Spleen (tissue), 11 donors: ENCODE measurements around the gene MOB3A. TPM values are rescaled to one million over a fixed set of nuclear protein-coding genes. Genes with fewer than 3 reads are reported as not detected.

Experiments
- DNase-seq: peaks from one replicate; pipeline ENCODE4 v3.0.0-alpha.2; 2020
- H3K27ac ChIP-seq, 8 donors: fragments of 200-600 bp; sonication (generic) in 7 of 8; 1 replicate in 4 of 8; 2 replicates in 4 of 8; pipeline versions ENCODE4 v1.5.0 to v1.8.0; 2016 to 2021; ENCODE audit warnings: inconsistent platforms in 4 of 8, mild to moderate bottlenecking in 4 of 8, moderate library complexity in 1 of 8
- H3K27me3 ChIP-seq, 7 donors: fragments of 200-600 bp; sonication (generic) in 6 of 7; replicated peaks in 1 of 7; 1 replicate in 4 of 7; 2 replicates in 3 of 7; pipeline versions ENCODE4 v1.5.0 to v1.8.0; 2016 to 2021; ENCODE audit warnings: inconsistent platforms in 3 of 7, mild to moderate bottlenecking in 1 of 7
- H3K36me3 ChIP-seq, 6 donors: fragments of 200-600 bp; sonication (generic) in 5 of 6; 1 replicate in 4 of 6; 2 replicates in 2 of 6; pipeline versions ENCODE4 v1.5.0 to v1.8.0; 2016 to 2021; ENCODE audit warnings: inconsistent platforms in 2 of 6
- H3K4me1 ChIP-seq, 6 donors: fragments of 200-600 bp; sonication (generic) in 5 of 6; 1 replicate in 3 of 6; 2 replicates in 3 of 6; pipeline versions ENCODE4 v1.5.0 to v1.8.0; 2016 to 2021; ENCODE audit warnings: inconsistent platforms in 3 of 6
- H3K4me3 ChIP-seq, 8 donors: fragments of 200-600 bp; sonication (generic) in 7 of 8; 1 replicate in 4 of 8; 2 replicates in 4 of 8; pipeline versions ENCODE4 v1.5.0 to v1.8.0; 2016 to 2021; ENCODE audit warnings: inconsistent platforms in 4 of 8, mild to moderate bottlenecking in 4 of 8, moderate library complexity in 2 of 8
- H3K9me3 ChIP-seq, 8 donors: fragments of 200-600 bp; sonication (generic) in 7 of 8; 1 replicate in 4 of 8; 2 replicates in 4 of 8; pipeline versions ENCODE4 v1.5.0 to v1.8.0; 2016 to 2021; ENCODE audit warnings: inconsistent platforms in 4 of 8
- CTCF ChIP-seq, 11 experiments: fragments of 200-600 bp in 7 of 11; fragments of 450-650 bp in 4 of 11; sonication (generic) in 4 of 11; IDR thresholded peaks in 8 of 11; conservative IDR thresholded peaks in 3 of 11; 1 replicate in 7 of 11; 2 replicates in 4 of 11; pipeline versions ENCODE4 v1.4.0 to v1.8.0; 2016 to 2021; ENCODE audit warnings: antibody characterized with exemption in 11 of 11, inconsistent platforms in 4 of 11, mild to moderate bottlenecking in 1 of 11
- POLR2A ChIP-seq, 3 donors: fragments of 450-650 bp; IDR thresholded peaks; one replicate each; pipeline ENCODE4 v1.5.1; 2017; ENCODE audit warnings: antibody characterized with exemption in 3 of 3, mild to moderate bottlenecking in 1 of 3
- POLR2AphosphoS5 ChIP-seq, 3 donors: sonication (generic); formaldehyde crosslinking; IDR thresholded peaks; one replicate each; pipeline ENCODE4 v1.5.1; 2017; ENCODE audit warnings: antibody characterized with exemption in 3 of 3
- WGBS, 5 donors: extraction: QIAGEN DNeasy Blood & Tissue Kit in 3 of 5; methylation state at CpG; one replicate each; pipeline versions ENCODE4 v1.1.5 to v1.1.7; 2013 to 2018; 5-methylcytosine and 5-hydroxymethylcytosine counted together
- intact Hi-C: fragments of 100-400 bp; cut with DNase I; formaldehyde crosslinking; loops from one replicate; pipeline ENCODE4 v1.15.0; 2023; ENCODE audit warnings: low total_unique reads
- polyA plus RNA-seq, 3 donors: library from polyadenylated mRNA; stranded (reverse); fragments of 200-250 nt; gene quantifications; one replicate each; pipeline ENCODE4 v1.2.1, GENCODE V29; 2013
- total RNA-seq, 7 donors: library from RNA; depleted of rRNA in 3 of 7; stranded (reverse); fragments of >200 nt in 3 of 7; fragmentation: NEBNext Ultra II Directional in 4 of 7; extraction: Animal tissue kit (Norgen Biotek cat#: 25700) in 4 of 7; gene quantifications; one replicate each; pipeline versions ENCODE4 v1.1.0 to v1.2.1, GENCODE V29; 2016 to 2021
- donor health status: healthy with polysubstance abuse.
- donor health status: DM: no; HTN: no; CAD: no; lungs with moderate emphysema.
- donor health status: DM: no; HTN: no; CAD: no.
- donor health status: Bipolar disorder and iron deficiency.
- donor health status: healthy.
- donor health status: DM: no; HTN: no; CAD: no.
- donor health status: DM: yes; HTN: yes; CAD: no.

Gene MOB3A
- total and polyA plus RNA-seq, 10 donors, result 24.2 to 161 (median 103) TPM

DNA sequence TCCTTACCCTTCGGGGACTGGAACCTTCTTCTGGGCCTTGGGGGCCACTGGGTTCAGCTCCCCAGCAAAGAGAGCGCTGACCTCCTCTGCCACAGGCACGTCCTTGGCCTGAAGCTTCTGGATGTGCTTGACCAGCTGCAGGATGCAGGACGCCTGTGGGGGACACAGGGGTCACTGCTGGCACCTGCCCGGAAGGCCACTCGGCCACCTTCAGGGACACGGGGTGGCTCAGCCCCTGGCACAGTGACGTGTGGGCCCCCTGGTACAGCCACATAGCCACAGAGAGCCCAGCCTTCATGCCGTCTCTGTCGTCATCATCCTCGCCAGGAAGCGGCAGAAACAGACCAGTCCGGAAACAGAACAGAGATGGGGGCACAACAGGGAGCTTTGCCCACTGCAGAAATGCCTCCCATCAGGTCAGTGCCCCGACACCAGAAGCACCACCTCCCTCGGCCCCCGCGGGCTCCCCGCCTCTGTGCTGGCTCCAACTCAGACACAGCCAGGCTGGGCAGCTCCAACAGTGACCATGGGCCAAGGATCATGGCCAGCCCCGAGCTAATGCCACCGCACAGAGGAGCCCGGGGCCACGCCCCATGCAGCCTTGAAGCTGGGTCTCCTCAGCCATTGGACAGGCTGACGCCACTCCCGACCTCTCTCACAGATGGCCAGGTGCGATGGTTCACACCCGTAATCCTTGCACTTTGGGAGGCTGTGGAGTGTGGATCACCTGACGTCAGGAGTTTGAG lies 21.3 kb upstream of the MOB3A start:
- 84 to 93% (median 87%) methylated on average over 20 to 27 of the region's 27 CpGs for WGBS, 5 donors
- H3K4me3 ChIP-seq, result no peak overlapping the region
- no peak overlapping the region for H3K27ac ChIP-seq
- peaks cover 9 to 100% (median 99%) of the 10 kb centered on the region in 6 donors for H3K36me3 ChIP-seq
- H3K27me3 ChIP-seq, result no peaks in the 10 kb centered on the region
- DNase-seq, result no peak
- intact Hi-C loops, result no loop called here
- H3K4me1 ChIP-seq, result peaks cover 0 to 11% (median 2%) of the 10 kb centered on the region in 6 donors
- no peak for TF ChIP-seq CTCF (IDR thresholded peaks at IDR 0.05 in 8 of 11, conservative IDR thresholded peaks at IDR 0.05 in 3 of 11)
- peak in 2 of 3 donors; percentile 14 to 56 for TF ChIP-seq POLR2AphosphoS5 (IDR thresholded peaks at IDR 0.05)
- TF ChIP-seq POLR2A (IDR thresholded peaks at IDR 0.05), result no peak
- H3K9me3 ChIP-seq, result no peaks in the 10 kb centered on the region

DNA sequence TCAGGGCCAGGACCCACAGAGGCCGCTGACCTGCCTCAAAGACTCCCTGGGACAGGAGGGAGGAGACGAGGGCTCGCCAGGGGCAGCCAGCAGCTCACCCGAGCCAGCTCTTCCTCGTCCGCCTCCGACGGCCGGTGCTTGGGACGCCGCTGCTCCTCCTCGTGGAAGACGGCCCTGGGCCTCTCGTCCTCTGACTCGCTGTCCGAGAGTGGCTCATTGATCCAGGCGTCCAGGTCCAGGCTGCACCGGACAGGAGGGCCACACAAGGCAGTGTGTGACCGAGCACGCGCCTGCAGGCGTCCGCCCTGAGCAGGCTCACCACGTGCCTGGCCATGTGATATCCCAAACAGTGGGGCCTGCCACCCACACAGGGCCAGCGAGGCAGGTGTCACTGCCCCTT lies 20.4 kb upstream of the MOB3A start:
- DNase-seq, result no peak
- intact Hi-C loops, result no loop called here

GRCh38 chr19:2115911-2116426 lies 19.8 kb upstream of the MOB3A start:
- H3K36me3 ChIP-seq, result peaks cover 8 to 100% (median 99%) of the 10 kb centered on the region in 6 donors
- no peaks in the 10 kb centered on the region for H3K9me3 ChIP-seq
- intact Hi-C loops, result no loop called here
- no peak for DNase-seq
- no peak overlapping the region for H3K27ac ChIP-seq
- peaks cover 0 to 16% (median 2%) of the 10 kb centered on the region in 6 donors for H3K4me1 ChIP-seq
- WGBS, 5 donors, result 95 to 96% (median 95%) methylated on average over 16 to 24 of the region's 24 CpGs
- no peak overlapping the region for H3K4me3 ChIP-seq
- TF ChIP-seq POLR2AphosphoS5 (IDR thresholded peaks at IDR 0.05) (no peak), CTCF (IDR thresholded peaks at IDR 0.05 in 8 of 11, conservative IDR thresholded peaks at IDR 0.05 in 3 of 11) (no peak), POLR2A (IDR thresholded peaks at IDR 0.05) (no peak)
- H3K27me3 ChIP-seq, result no peaks in the 10 kb centered on the region

More for the DNA sequence above, 20.4 kb upstream of the MOB3A start:
- 93 to 97% (median 95%) methylated on average over 16 to 25 of the region's 25 CpGs for WGBS, 5 donors
- Histone ChIP-seq H3K4me1 (peaks cover 0 to 16% (median 2%) of the 10 kb centered on the region in 6 donors), H3K9me3 (no peaks in the 10 kb centered on the region), H3K4me3 (no peak overlapping the region), H3K27ac (no peak overlapping the region), H3K36me3 (peaks cover 9 to 100% (median 99%) of the 10 kb centered on the region in 6 donors), H3K27me3 (no peaks in the 10 kb centered on the region)
- no peak for TF ChIP-seq CTCF (IDR thresholded peaks at IDR 0.05 in 8 of 11, conservative IDR thresholded peaks at IDR 0.05 in 3 of 11)
- peak in 2 of 3 donors; percentile 10 to 48 for TF ChIP-seq POLR2AphosphoS5 (IDR thresholded peaks at IDR 0.05)

DNA sequence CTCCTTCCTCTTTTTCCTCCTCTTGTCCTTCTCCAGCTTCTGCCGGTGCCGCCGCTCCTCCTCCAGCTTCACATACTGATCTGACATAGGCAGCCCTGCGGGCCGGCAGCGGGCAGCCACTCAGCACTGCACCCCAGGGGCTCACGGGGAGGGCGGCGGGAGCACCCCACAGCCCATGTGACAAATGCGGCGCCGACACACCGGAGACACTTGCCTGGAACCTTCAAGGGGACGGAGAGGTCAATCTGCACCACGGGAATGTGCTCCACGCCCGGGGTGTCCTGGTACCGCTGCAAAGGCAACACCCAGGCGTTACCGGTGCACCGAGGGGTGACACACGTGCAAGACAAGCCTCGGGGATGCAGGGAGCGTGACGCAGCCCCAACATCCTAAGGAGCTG lies 19.2 kb upstream of the MOB3A start:
- WGBS, 5 donors, result 94 to 98% (median 95%) methylated on average over 25 of the region's 25 CpGs
- H3K36me3 ChIP-seq, result peaks cover 5 to 100% (median 99%) of the 10 kb centered on the region in 6 donors
- intact Hi-C loops, result no loop called here
- H3K27me3 ChIP-seq, result no peaks in the 10 kb centered on the region
- H3K4me1 ChIP-seq, result peaks cover 0 to 16% (median 2%) of the 10 kb centered on the region in 6 donors
- no peak overlapping the region for H3K27ac ChIP-seq
- DNase-seq, result no peak
- H3K9me3 ChIP-seq, result no peaks in the 10 kb centered on the region
- TF ChIP-seq POLR2A (IDR thresholded peaks at IDR 0.05) (no peak), POLR2AphosphoS5 (IDR thresholded peaks at IDR 0.05) (peak in 1 of 3 donors; percentile 10), CTCF (IDR thresholded peaks at IDR 0.05 in 8 of 11, conservative IDR thresholded peaks at IDR 0.05 in 3 of 11) (no peak)
- H3K4me3 ChIP-seq, result no peak overlapping the region
